ENCODE data around the gene INTS4.
"Not testable (repeated sequence)": the region's sequence is repeated elsewhere in the genome, so short reads cannot be mapped to it uniquely, and the experiment has no call there.

Gene INTS4

GRCh38 chr11:77874206-77874605 is 120.3 kb downstream of the INTS4 start:
- DNase-seq = no peak

- no peak for DNase-seq
These were observed 121.1 kb downstream of the INTS4 start for GRCh38 chr11:77873345-77873744.

GRCh38 chr11:77871855-77872254 is 122.6 kb downstream of the INTS4 start:
- DNase-seq = no peak

GRCh38 chr11:77868744-77869143 is 125.7 kb downstream of the INTS4 start:
- no peak for DNase-seq

GRCh38 chr11:77866336-77866735 is 128.1 kb downstream of the INTS4 start:
- no peak for DNase-seq

GRCh38 chr11:77865805-77866204 is 128.7 kb downstream of the INTS4 start:
- no peak for DNase-seq

GRCh38 chr11:77861444-77861843 is 133.0 kb downstream of the INTS4 start:
- not testable (repeated sequence) for DNase-seq

GRCh38 chr11:77857906-77858457 is 136.5 kb downstream of the INTS4 start:
- DNase-seq = not testable (repeated sequence)

GRCh38 chr11:77854838-77855237 is 139.6 kb downstream of the INTS4 start:
- no peak for DNase-seq

GRCh38 chr11:77851503-77851902 is 143.0 kb downstream of the INTS4 start:
- DNase-seq = no peak

GRCh38 chr11:77843700-77844099 is 150.8 kb downstream of the INTS4 start:
- not testable (repeated sequence) for DNase-seq

- DNase-seq = no peak
These were observed 151.9 kb downstream of the INTS4 start for GRCh38 chr11:77842441-77843121.

- no peak for DNase-seq
These were observed 161.2 kb downstream of the INTS4 start for GRCh38 chr11:77833302-77833701.

- no peak for DNase-seq
These were observed 165.5 kb downstream of the INTS4 start for GRCh38 chr11:77828926-77829325.
